Spleen (tissue), 11 donors: Measurements from ENCODE around the gene LCK. TPM values are rescaled to one million over a fixed set of nuclear protein-coding genes. Genes with fewer than 3 reads are reported as not detected.

Source experiments
- DNase-seq: peaks from one replicate; pipeline ENCODE4 v3.0.0-alpha.2; 2020
- H3K27ac ChIP-seq, 8 donors: fragments of 200-600 bp; sonication (generic) in 7 of 8; 1 replicate in 4 of 8; 2 replicates in 4 of 8; pipeline versions ENCODE4 v1.5.0 to v1.8.0; 2016 to 2021; ENCODE audit warnings: inconsistent platforms in 4 of 8, mild to moderate bottlenecking in 4 of 8, moderate library complexity in 1 of 8
- H3K27me3 ChIP-seq, 7 donors: fragments of 200-600 bp; sonication (generic) in 6 of 7; replicated peaks in 1 of 7; 1 replicate in 4 of 7; 2 replicates in 3 of 7; pipeline versions ENCODE4 v1.5.0 to v1.8.0; 2016 to 2021; ENCODE audit warnings: inconsistent platforms in 3 of 7, mild to moderate bottlenecking in 1 of 7
- H3K36me3 ChIP-seq, 6 donors: fragments of 200-600 bp; sonication (generic) in 5 of 6; 1 replicate in 4 of 6; 2 replicates in 2 of 6; pipeline versions ENCODE4 v1.5.0 to v1.8.0; 2016 to 2021; ENCODE audit warnings: inconsistent platforms in 2 of 6
- H3K4me1 ChIP-seq, 6 donors: fragments of 200-600 bp; sonication (generic) in 5 of 6; 1 replicate in 3 of 6; 2 replicates in 3 of 6; pipeline versions ENCODE4 v1.5.0 to v1.8.0; 2016 to 2021; ENCODE audit warnings: inconsistent platforms in 3 of 6
- H3K4me3 ChIP-seq, 8 donors: fragments of 200-600 bp; sonication (generic) in 7 of 8; 1 replicate in 4 of 8; 2 replicates in 4 of 8; pipeline versions ENCODE4 v1.5.0 to v1.8.0; 2016 to 2021; ENCODE audit warnings: inconsistent platforms in 4 of 8, mild to moderate bottlenecking in 4 of 8, moderate library complexity in 2 of 8
- H3K9me3 ChIP-seq, 8 donors: fragments of 200-600 bp; sonication (generic) in 7 of 8; 1 replicate in 4 of 8; 2 replicates in 4 of 8; pipeline versions ENCODE4 v1.5.0 to v1.8.0; 2016 to 2021; ENCODE audit warnings: inconsistent platforms in 4 of 8
- CTCF ChIP-seq, 11 experiments: fragments of 200-600 bp in 7 of 11; fragments of 450-650 bp in 4 of 11; sonication (generic) in 4 of 11; IDR thresholded peaks in 8 of 11; conservative IDR thresholded peaks in 3 of 11; 1 replicate in 7 of 11; 2 replicates in 4 of 11; pipeline versions ENCODE4 v1.4.0 to v1.8.0; 2016 to 2021; ENCODE audit warnings: antibody characterized with exemption in 11 of 11, inconsistent platforms in 4 of 11, mild to moderate bottlenecking in 1 of 11
- POLR2A ChIP-seq, 3 donors: fragments of 450-650 bp; IDR thresholded peaks; one replicate each; pipeline ENCODE4 v1.5.1; 2017; ENCODE audit warnings: antibody characterized with exemption in 3 of 3, mild to moderate bottlenecking in 1 of 3
- POLR2AphosphoS5 ChIP-seq, 3 donors: sonication (generic); formaldehyde crosslinking; IDR thresholded peaks; one replicate each; pipeline ENCODE4 v1.5.1; 2017; ENCODE audit warnings: antibody characterized with exemption in 3 of 3
- WGBS, 5 donors: extraction: QIAGEN DNeasy Blood & Tissue Kit in 3 of 5; methylation state at CpG; one replicate each; pipeline versions ENCODE4 v1.1.5 to v1.1.7; 2013 to 2018; 5-methylcytosine and 5-hydroxymethylcytosine counted together
- intact Hi-C: fragments of 100-400 bp; cut with DNase I; formaldehyde crosslinking; loops from one replicate; pipeline ENCODE4 v1.15.0; 2023; ENCODE audit warnings: low total_unique reads
- polyA plus RNA-seq, 3 donors: library from polyadenylated mRNA; stranded (reverse); fragments of 200-250 nt; gene quantifications; one replicate each; pipeline ENCODE4 v1.2.1, GENCODE V29; 2013
- total RNA-seq, 7 donors: library from RNA; depleted of rRNA in 3 of 7; stranded (reverse); fragments of >200 nt in 3 of 7; fragmentation: NEBNext Ultra II Directional in 4 of 7; extraction: Animal tissue kit (Norgen Biotek cat#: 25700) in 4 of 7; gene quantifications; one replicate each; pipeline versions ENCODE4 v1.1.0 to v1.2.1, GENCODE V29; 2016 to 2021
- donor health status: healthy with polysubstance abuse.
- donor health status: DM: no; HTN: no; CAD: no; lungs with moderate emphysema.
- donor health status: DM: no; HTN: no; CAD: no.
- donor health status: Bipolar disorder and iron deficiency.
- donor health status: healthy.
- donor health status: DM: no; HTN: no; CAD: no.
- donor health status: DM: yes; HTN: yes; CAD: no.

The LCK gene
- total and polyA plus RNA-seq, 10 donors: 37.9 to 84.5 (median 53.1) TPM

- Histone ChIP-seq H3K4me1 (peaks cover 10 to 60% (median 35%) of the 10 kb centered on the region in 6 donors), H3K27me3 (no peaks in the 10 kb centered on the region), H3K27ac (peak overlapping the region in 1 of 8 donors; percentile 8), H3K9me3 (no peaks in the 10 kb centered on the region), H3K36me3 (peaks cover 0 to 15% (median 0%) of the 10 kb centered on the region in 6 donors), H3K4me3 (no peak overlapping the region)
- 69 to 81% (median 79%) methylated on average over 6 of the region's 6 CpGs for WGBS, 5 donors
- no peak for DNase-seq
- no peak for TF ChIP-seq POLR2A (IDR thresholded peaks at IDR 0.05)
- TF ChIP-seq POLR2AphosphoS5 (IDR thresholded peaks at IDR 0.05): no peak
- intact Hi-C loops: no loop called here
These were observed 42.6 kb upstream of the LCK start for GRCh38 chr1:32208469-32208868.

DNA sequence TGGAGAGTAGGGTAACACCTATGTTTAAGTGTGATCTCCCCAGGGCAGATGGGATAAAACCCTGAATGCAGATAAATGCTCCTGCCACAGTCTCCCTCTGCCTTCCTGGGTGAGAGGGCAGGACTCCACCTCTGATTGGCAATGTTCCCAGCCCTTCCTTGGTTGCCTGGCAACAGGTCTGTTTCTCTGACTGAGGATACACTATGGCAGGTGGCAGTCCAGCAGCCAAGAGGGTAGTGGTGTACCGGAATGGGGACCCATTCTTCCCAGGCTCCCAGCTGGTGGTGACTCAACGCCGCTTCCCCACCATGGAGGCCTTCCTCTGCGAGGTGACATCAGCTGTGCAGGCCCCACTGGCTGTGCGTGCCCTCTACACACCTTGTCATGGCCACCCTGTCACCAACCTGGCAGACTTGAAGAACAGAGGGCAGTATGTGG lies 42.2 kb upstream of the LCK start, which contains the start of gene DCDC2B:
TSS of gene DCDC2B (plus strand) at position 199 of the 438 bp plus-strand sequence. CDS start at position 204, 5 bp downstream.
- 85 to 94% (median 89%) methylated on average over 3 to 5 of the region's 5 CpGs for WGBS, 5 donors
- Histone ChIP-seq H3K4me3 (no peak within 1 kb of the TSS), H3K27ac (peak within 1 kb of the TSS in 1 of 8 donors; percentile 8), H3K4me1 (peaks cover 10 to 59% (median 35%) of the 10 kb centered on the region in 6 donors), H3K9me3 (no peaks in the 10 kb centered on the region), H3K36me3 (peaks cover 0 to 16% (median 0%) of the 10 kb centered on the region in 6 donors), H3K27me3 (no peaks in the 10 kb centered on the region)
- peak in 2 of 3 donors; percentile 23 to 64 for TF ChIP-seq POLR2AphosphoS5 (IDR thresholded peaks at IDR 0.05)
- TF ChIP-seq CTCF (IDR thresholded peaks at IDR 0.05 in 8 of 11, conservative IDR thresholded peaks at IDR 0.05 in 3 of 11): no peak
- intact Hi-C loops: no loop called here
- DNase-seq: no peak

GRCh38 chr1:32215629-32216480 lies 35.2 kb upstream of the LCK start:
- peak overlapping the region in 5 of 8 donors; percentile 29 to 67 (median 42) for H3K27ac ChIP-seq
- peaks cover 0 to 77% (median 27%) of the 10 kb centered on the region in 6 donors for H3K36me3 ChIP-seq
- WGBS, 5 donors: 69 to 78% (median 71%) methylated on average over 10 of the region's 10 CpGs
- TF ChIP-seq POLR2AphosphoS5 (IDR thresholded peaks at IDR 0.05): peak; percentile 23 to 38 (median 33)
- peak; percentile 48 to 86 (median 77) for TF ChIP-seq CTCF (IDR thresholded peaks at IDR 0.05 in 8 of 11, conservative IDR thresholded peaks at IDR 0.05 in 3 of 11)
- no peak for TF ChIP-seq POLR2A (IDR thresholded peaks at IDR 0.05)
- peaks cover 8 to 42% (median 30%) of the 10 kb centered on the region in 6 donors for H3K4me1 ChIP-seq
- intact Hi-C loops: no loop called here
- no peaks in the 10 kb centered on the region for H3K27me3 ChIP-seq
- H3K9me3 ChIP-seq: no peaks in the 10 kb centered on the region
- no peak overlapping the region for H3K4me3 ChIP-seq
- no peak for DNase-seq

DNA sequence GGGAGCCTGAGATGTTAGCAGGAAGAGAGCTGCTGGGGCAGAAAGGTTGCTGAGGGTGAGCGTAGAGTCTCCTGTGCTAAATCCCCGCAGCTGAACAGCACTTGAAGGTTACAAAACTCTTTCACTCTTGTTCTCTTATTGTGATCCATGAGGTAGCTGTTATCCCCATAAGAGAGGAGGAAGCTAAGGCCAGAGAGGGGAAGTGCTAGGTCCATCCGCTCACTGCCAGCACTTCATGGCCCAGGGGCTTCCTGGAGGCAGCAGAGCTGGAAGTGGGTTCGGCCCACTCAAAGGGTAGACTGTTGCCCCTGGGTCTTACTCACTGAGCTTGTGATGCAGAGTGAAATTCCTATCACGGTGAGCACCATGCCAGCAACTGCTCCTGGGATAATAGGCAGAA lies 34.5 kb upstream of the LCK start:
- peaks cover 0 to 77% (median 27%) of the 10 kb centered on the region in 6 donors for H3K36me3 ChIP-seq
- DNase-seq: no peak
- H3K27ac ChIP-seq: peak overlapping the region in 5 of 8 donors; percentile 21 to 67 (median 42)
- H3K27me3 ChIP-seq: no peaks in the 10 kb centered on the region
- 53 to 85% (median 76%) methylated on average over 4 to 5 of the region's 5 CpGs for WGBS, 5 donors
- H3K9me3 ChIP-seq: no peaks in the 10 kb centered on the region
- TF ChIP-seq CTCF (IDR thresholded peaks at IDR 0.05 in 8 of 11, conservative IDR thresholded peaks at IDR 0.05 in 3 of 11) (no peak), POLR2A (IDR thresholded peaks at IDR 0.05) (no peak), POLR2AphosphoS5 (IDR thresholded peaks at IDR 0.05) (no peak)
- H3K4me3 ChIP-seq: no peak overlapping the region
- intact Hi-C loops: no loop called here
- H3K4me1 ChIP-seq: peaks cover 15 to 49% (median 37%) of the 10 kb centered on the region in 6 donors
